Globus pallidus (tissue), 1 donor: ENCODE results near the gene GLS.
"Not testable (repeated sequence)": the region's sequence is repeated elsewhere in the genome, so short reads cannot be mapped to it uniquely, and the experiment has no call there.

ENCODE experiments used
- DNase-seq: peaks from one replicate; pipeline ENCODE4 v3.0.0-alpha.2; 2015; ENCODE audit warnings: low spot score

GLS gene

GRCh38 chr2:190856985-190857384 lies 23.6 kb upstream of the GLS start:
- DNase-seq: no peak

GRCh38 chr2:190858817-190859216 lies 21.8 kb upstream of the GLS start:
- no peak for DNase-seq

GRCh38 chr2:190859347-190860297 lies 21.0 kb upstream of the GLS start:
- DNase-seq: no peak

GRCh38 chr2:190860985-190861680 lies 19.5 kb upstream of the GLS start:
- DNase-seq: no peak

GRCh38 chr2:190862128-190862527 lies 18.5 kb upstream of the GLS start:
- DNase-seq: not testable (repeated sequence)

GRCh38 chr2:190862571-190862991 lies 18.0 kb upstream of the GLS start:
- DNase-seq: no peak

- DNase-seq: no peak
Measured at GRCh38 chr2:190863946-190864345, 16.7 kb upstream of the GLS start.

GRCh38 chr2:190864375-190864774 lies 16.2 kb upstream of the GLS start:
- no peak for DNase-seq

GRCh38 chr2:190867212-190867611 lies 13.4 kb upstream of the GLS start:
- DNase-seq: no peak

GRCh38 chr2:190867832-190868231 lies 12.8 kb upstream of the GLS start:
- DNase-seq: no peak

- no peak for DNase-seq
Measured at GRCh38 chr2:190869721-190870120, 10.9 kb upstream of the GLS start.

GRCh38 chr2:190873451-190873850 lies 7.2 kb upstream of the GLS start:
- not testable (repeated sequence) for DNase-seq

GRCh38 chr2:190875891-190876290 lies 4.7 kb upstream of the GLS start:
- no peak for DNase-seq

- DNase-seq: no peak
Measured at GRCh38 chr2:190876631-190877030, 4.0 kb upstream of the GLS start.

- DNase-seq: no peak
Measured at GRCh38 chr2:190877436-190877835, 3.2 kb upstream of the GLS start.

- no peak for DNase-seq
Measured at GRCh38 chr2:190879474-190880377, 895 bp upstream of the GLS start.

- DNase-seq: no peak
Measured at GRCh38 chr2:190881084-190881597, 520 bp downstream of the GLS start.

GRCh38 chr2:190881598-190882410 lies 1.2 kb downstream of the GLS start:
- DNase-seq: peak; percentile 55

- DNase-seq: peak; percentile 33
Measured at GRCh38 chr2:190882411-190882766, 1.8 kb downstream of the GLS start.

GRCh38 chr2:190882856-190883582 lies 2.4 kb downstream of the GLS start:
- DNase-seq: peak; percentile 20
